AG09309 (cell line): ENCODE data around the gene ZNF385D.

Source experiments
- DNase-seq: peaks from one replicate; pipeline ENCODE4 v3.0.0-alpha.2; 2010; ENCODE audit warnings: low read depth
- H3K4me3 ChIP-seq: 2 replicates; pipeline ENCODE4 v1.5.1; 2011; ENCODE audit warnings: mild to moderate bottlenecking, low read depth, low read length, moderate library complexity; ENCODE audit not compliant: control insufficient read depth
- CTCF ChIP-seq: IDR thresholded peaks from 2 replicates; pipeline ENCODE4 v1.5.1; 2011; ENCODE audit warnings: mild to moderate bottlenecking, low read depth, low read length, inconsistent platforms; ENCODE audit not compliant: insufficient read depth, control insufficient read depth; ENCODE audit errors: missing control alignments

Gene ZNF385D

DNA sequence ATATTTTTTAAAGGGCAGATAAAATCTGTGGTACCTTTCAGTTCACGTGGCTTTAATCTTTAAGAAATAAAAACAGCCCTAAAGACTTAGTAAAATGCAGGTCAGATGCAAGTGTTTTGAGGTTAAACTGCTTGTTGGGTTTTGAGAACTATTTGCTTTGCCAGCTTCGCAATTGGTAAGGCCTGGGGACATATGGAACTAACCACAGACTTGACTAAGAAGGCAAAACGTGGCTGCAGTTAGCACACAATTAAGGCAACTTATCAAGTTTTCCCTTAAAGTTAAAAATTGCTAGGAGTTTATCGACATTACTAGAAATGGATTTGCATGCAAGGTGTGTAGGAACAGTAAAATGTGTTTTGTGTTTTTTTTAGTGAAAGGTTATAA, 206.9 kb downstream of the ZNF385D start:
- H3K4me3 ChIP-seq, result no peak overlapping the region
- TF ChIP-seq CTCF, result no peak
- no peak for DNase-seq

DNA sequence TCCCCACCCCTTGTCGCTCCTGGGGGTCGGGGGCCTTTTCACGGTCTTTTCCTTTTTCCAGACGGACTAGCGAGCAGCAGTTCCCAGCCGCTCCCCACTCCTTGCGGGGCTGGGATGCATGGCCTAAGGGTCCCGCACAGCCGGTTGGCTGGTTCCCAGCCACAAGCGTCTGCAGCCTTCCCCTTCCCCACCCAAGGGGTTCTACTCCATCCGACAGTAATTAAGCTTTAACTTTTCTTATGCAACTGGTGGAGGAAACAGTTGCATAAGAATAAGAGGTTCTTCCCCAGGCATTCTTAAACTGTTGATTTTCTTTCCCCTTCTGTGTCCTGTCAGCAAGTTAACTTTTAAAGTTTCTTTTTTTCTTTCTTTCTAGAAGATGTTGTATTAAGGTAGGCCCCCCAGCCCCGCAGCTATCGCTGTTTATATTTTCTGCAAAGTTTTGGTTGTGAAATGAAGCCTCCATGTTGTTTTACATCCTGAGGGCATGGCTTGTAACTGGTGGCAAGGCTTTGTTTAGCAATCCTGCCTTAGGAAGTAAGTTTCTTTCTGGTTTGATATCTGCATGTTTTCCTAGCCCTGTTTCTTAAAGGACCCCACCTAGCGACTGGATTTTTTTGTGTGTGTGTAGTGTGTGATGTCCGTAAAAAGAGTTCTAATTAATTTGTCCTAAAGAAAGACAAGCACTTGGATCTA, 207.5 kb downstream of the ZNF385D start:
- H3K4me3 ChIP-seq, result no peak overlapping the region
- no peak for DNase-seq

GRCh38 chr3:21542656-21543379, 208.2 kb downstream of the ZNF385D start:
- TF ChIP-seq CTCF, result no peak
- no peak overlapping the region for H3K4me3 ChIP-seq
- DNase-seq, result no peak

More for the DNA sequence above, 207.5 kb downstream of the ZNF385D start:
- no peak for TF ChIP-seq CTCF

DNA sequence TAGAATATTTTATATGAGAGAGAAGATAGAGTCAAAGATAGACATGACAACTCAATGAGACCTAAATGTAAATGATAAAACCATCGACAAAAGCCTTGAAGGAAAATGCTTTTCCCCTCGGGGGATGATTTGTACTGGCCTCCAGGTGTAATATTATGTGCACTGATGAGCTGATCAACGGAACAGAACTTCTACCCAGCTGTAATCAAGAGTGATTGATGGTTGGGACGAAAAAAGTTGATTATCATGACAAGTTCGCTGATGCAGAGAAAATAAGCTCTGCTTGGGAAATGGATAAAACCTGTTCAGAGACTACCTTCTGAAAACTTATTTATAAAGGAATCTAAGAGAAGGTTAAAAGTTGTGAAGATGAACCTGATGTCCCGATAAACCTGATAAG, 210.7 kb downstream of the ZNF385D start:
- DNase-seq, result no peak
- TF ChIP-seq CTCF, result no peak
- H3K4me3 ChIP-seq, result no peak overlapping the region

DNA sequence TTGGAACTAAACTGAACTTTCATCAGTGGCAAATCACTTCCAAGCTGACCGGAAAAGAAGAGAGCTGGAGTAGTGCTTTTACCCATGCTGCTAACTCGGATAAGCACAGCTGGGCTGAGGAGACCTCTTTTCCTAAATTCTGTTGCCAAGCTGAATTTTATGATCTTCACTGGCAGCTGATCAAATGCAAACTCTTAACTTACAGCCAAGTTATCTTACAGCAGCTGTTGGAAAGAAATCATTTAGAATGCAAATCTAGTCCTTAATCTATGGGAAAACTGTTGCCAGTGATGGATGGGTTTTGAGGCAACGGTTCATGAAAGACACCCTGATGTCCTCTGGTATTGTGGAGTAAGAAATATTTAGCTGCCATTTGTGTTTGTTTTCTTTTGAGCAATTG, 216.5 kb downstream of the ZNF385D start:
- no peak for TF ChIP-seq CTCF
- H3K4me3 ChIP-seq, result no peak overlapping the region
- no peak for DNase-seq

- TF ChIP-seq CTCF, result no peak
- no peak for DNase-seq
- no peak overlapping the region for H3K4me3 ChIP-seq
Measured at GRCh38 chr3:21533002-21533401, 218.0 kb downstream of the ZNF385D start.
